IMR-90 (cell line): ENCODE results near the gene GSG1.

Experiments
- CTCF ChIP-seq: conservative IDR thresholded peaks from 2 replicates; pipeline ENCODE4 v1.5.1; 2012; ENCODE audit warnings: mild to moderate bottlenecking, low read depth, low read length, improper control_type of control experiment
- FOS ChIP-seq: fragments of 150-350 bp; IDR thresholded peaks from 2 replicates; pipeline ENCODE4 v1.6.1; 2016; ENCODE audit warnings: low read depth, low read length
- POLR2A ChIP-seq: IDR thresholded peaks from 2 replicates; pipeline ENCODE4 v1.6.1; 2012; ENCODE audit warnings: mild to moderate bottlenecking, low read depth, low read length

- TF ChIP-seq CTCF = no peak
- no peak for TF ChIP-seq POLR2A
- no peak for TF ChIP-seq FOS
These were observed 42.9 kb downstream of the GSG1 start for GRCh38 chr12:13060581-13060980.
